SH-SY5Y (cell line): ENCODE data around the gene FNBP1L.

Experiments used
- GATA2 ChIP-seq: IDR thresholded peaks from 2 replicates; pipeline ENCODE4 v1.6.1; 2011; ENCODE audit warnings: mild to moderate bottlenecking, low read depth, low read length
- GATA3 ChIP-seq: IDR thresholded peaks from 2 replicates; pipeline ENCODE4 v1.6.1; 2011; ENCODE audit warnings: low read depth, mild to moderate bottlenecking, low read length, moderate library complexity

- TF ChIP-seq GATA2 = no peak
- TF ChIP-seq GATA3 = no peak
Measured at GRCh38 chr1:93559695-93560094, 111.8 kb downstream of the FNBP1L start.
